Raji (cell line): ENCODE data around the gene TTC6.

ENCODE experiments used
- POLR2A ChIP-seq: IDR thresholded peaks from 2 replicates; pipeline ENCODE4 v1.6.1; 2011; ENCODE audit warnings: low read depth, low read length, control low read depth; ENCODE audit not compliant: insufficient read depth

TTC6 gene

GRCh38 chr14:37590428-37591139 is 4.8 kb upstream of the TTC6 start:
- TF ChIP-seq POLR2A = no peak

- TF ChIP-seq POLR2A = no peak
These were observed 4.0 kb upstream of the TTC6 start for GRCh38 chr14:37591311-37591940.

- no peak for TF ChIP-seq POLR2A
These were observed 3.4 kb upstream of the TTC6 start for GRCh38 chr14:37591941-37592481.

- TF ChIP-seq POLR2A = no peak
These were observed 2.7 kb upstream of the TTC6 start for GRCh38 chr14:37592482-37593408.

- TF ChIP-seq POLR2A = no peak
These were observed 1.8 kb upstream of the TTC6 start for GRCh38 chr14:37593511-37594237.

GRCh38 chr14:37594238-37594970 is 1.0 kb upstream of the TTC6 start:
- no peak for TF ChIP-seq POLR2A

- TF ChIP-seq POLR2A = no peak
These were observed 586 bp downstream of the TTC6 start for GRCh38 chr14:37595809-37596621.

GRCh38 chr14:37596790-37597472 is 1.5 kb downstream of the TTC6 start:
- TF ChIP-seq POLR2A = no peak

- no peak for TF ChIP-seq POLR2A
These were observed 2.1 kb downstream of the TTC6 start for GRCh38 chr14:37597538-37597913.

- TF ChIP-seq POLR2A = no peak
These were observed 2.7 kb downstream of the TTC6 start for GRCh38 chr14:37597914-37598746.

- TF ChIP-seq POLR2A = no peak
These were observed 3.5 kb downstream of the TTC6 start for GRCh38 chr14:37598747-37599506.
